GM12878 (cell line): ENCODE results near the gene SMC5. TPM values are rescaled to one million over a fixed set of nuclear protein-coding genes. Genes with fewer than 3 reads are reported as not detected.

Experiments
- ATAC-seq: fragments of 200-7000 bp; cut with Tn5 transposase; 3 replicates; pipeline ENCODE4 v1.9.1; 2020; ENCODE audit warnings: mild to moderate bottlenecking, moderate library complexity
- BruUV-seq: library from RNA; stranded (reverse); fragments of 400-500 nt; replicated peaks from 2 replicates; lab custom pipeline; 2021; lab: Mats Ljungman, UMichigan
- CTCF ChIA-PET: fragments of 300-600 bp; sonication (Branson Sonifier 250); formaldehyde crosslinking; extraction: SDS; loops from one replicate; lab custom pipeline; 2021; ENCODE audit warnings: inconsistent platforms; lab: Yijun Ruan, JAX
- POLR2A ChIA-PET: fragments of 350-600 bp; formaldehyde crosslinking; extraction: SDS; loops from one replicate; lab custom pipeline; 2021; ENCODE audit warnings: inconsistent platforms; lab: Charles Lee
- RAD21 ChIA-PET: fragments of 300-600 bp; sonication (Branson Sonifier 250); formaldehyde crosslinking; loops from one replicate; lab custom pipeline; 2023; ENCODE audit warnings: antibody characterized with exemption; ENCODE audit not compliant: unreplicated experiment; lab: Charles Lee
- SMC1A ChIA-PET: fragments of 300-600 bp; sonication (Branson Sonifier 250); formaldehyde crosslinking; loops from one replicate; lab custom pipeline; 2023; ENCODE audit not compliant: unreplicated experiment, uncharacterized antibody; lab: Charles Lee
- DNase-seq: peaks from one replicate; pipeline ENCODE4 v3.0.0-alpha.2; 2011; ENCODE audit warnings: low read depth, low spot score
- FAIRE-seq: peaks from 3 replicates; lab custom pipeline; 2011; peaks lifted over from hg19 to GRCh38; lab: Jason Lieb, UNC
- H2AFZ ChIP-seq: 2 replicates; pipeline ENCODE4 v1.6.0; 2011; ENCODE audit warnings: low read depth, low read length, control low read depth; ENCODE audit not compliant: control insufficient read depth
- H3K27ac ChIP-seq: 2 replicates; pipeline ENCODE4 v1.5.1; 2011; ENCODE audit warnings: control low read depth; ENCODE audit not compliant: control insufficient read depth, insufficient read depth
- H3K27me3 ChIP-seq, 2 experiments: replicated peaks in 1 of 2; 2 replicates each; pipeline versions ENCODE4 v1.6.0 to v1.6.1; 2011; ENCODE audit warnings: low read length in 1 of 2; ENCODE audit not compliant: control insufficient read depth in 2 of 2, insufficient read depth in 2 of 2
- H3K36me3 ChIP-seq, 2 experiments: 2 replicates each; pipeline ENCODE4 v1.5.1; 2011; ENCODE audit warnings: low read length in 1 of 2; ENCODE audit not compliant: control insufficient read depth in 2 of 2, insufficient read depth in 2 of 2
- H3K4me1 ChIP-seq: 2 replicates; pipeline ENCODE4 v1.6.1; 2011; ENCODE audit warnings: mild to moderate bottlenecking, low read length, moderate library complexity, mixed read lengths; ENCODE audit not compliant: control insufficient read depth, insufficient read depth
- H3K4me2 ChIP-seq: 2 replicates; pipeline ENCODE4 v1.6.0; 2011; ENCODE audit warnings: control low read depth; ENCODE audit not compliant: control insufficient read depth, insufficient read depth
- H3K4me3 ChIP-seq: fragments of 200-600 bp; sonication (generic); 2 replicates; pipeline ENCODE4 v1.5.1; 2016
- H3K79me2 ChIP-seq: 2 replicates; pipeline ENCODE4 v1.6.0; 2011; ENCODE audit warnings: low read length; ENCODE audit not compliant: control insufficient read depth, insufficient read depth
- H3K9ac ChIP-seq: 2 replicates; pipeline ENCODE4 v1.8.0; 2011; ENCODE audit warnings: low read length, control low read depth, mixed read lengths; ENCODE audit not compliant: control insufficient read depth, insufficient read depth
- H3K9me3 ChIP-seq: replicated peaks from 3 replicates; pipeline ENCODE4 v1.5.1; 2011; ENCODE audit warnings: mild to moderate bottlenecking, low read length; ENCODE audit not compliant: control insufficient read depth, insufficient read depth
- H4K20me1 ChIP-seq: 2 replicates; pipeline ENCODE4 v1.6.0; 2011; ENCODE audit not compliant: control insufficient read depth, insufficient read depth
- BRCA1 ChIP-seq: IDR thresholded peaks from 2 replicates; pipeline ENCODE4 v1.6.1; 2011; ENCODE audit warnings: low read depth, low read length, improper control_type of control experiment
- CEBPB ChIP-seq, 2 experiments: fragments of 150-350 bp in 1 of 2; IDR thresholded peaks; 2 replicates each; pipeline ENCODE4 v1.6.1; 2012 to 2014; ENCODE audit warnings: low read depth in 2 of 2, low read length in 2 of 2, borderline replicate concordance in 1 of 2, inconsistent platforms in 1 of 2
- ESRRA ChIP-seq: IDR thresholded peaks from 2 replicates; pipeline ENCODE4 v1.6.1; 2012; ENCODE audit warnings: mild to moderate bottlenecking, low read length, improper control_type of control experiment
- FOS ChIP-seq: IDR thresholded peaks from 3 replicates; pipeline ENCODE4 v1.6.1; 2011; ENCODE audit warnings: borderline replicate concordance; ENCODE audit not compliant: insufficient read length; ENCODE audit errors: extremely low read depth
- FOXM1 ChIP-seq: IDR thresholded peaks from 2 replicates; pipeline ENCODE4 v1.6.1; 2012; ENCODE audit warnings: low read depth, mild to moderate bottlenecking, inconsistent platforms, low read length, moderate library complexity
- HDGF ChIP-seq: fragments of 450-650 bp; IDR thresholded peaks from 2 replicates; pipeline ENCODE4 v1.6.1; 2016; ENCODE audit warnings: antibody characterized with exemption
- IRF5 ChIP-seq: fragments of 450-650 bp; IDR thresholded peaks from 2 replicates; pipeline ENCODE4 v1.6.1; 2017; ENCODE audit warnings: borderline replicate concordance
- JUND ChIP-seq: IDR thresholded peaks from 2 replicates; pipeline ENCODE4 v1.6.1; 2012; ENCODE audit warnings: low read depth, mild to moderate bottlenecking, low read length, improper control_type of control experiment, moderate library complexity
- MAX ChIP-seq: IDR thresholded peaks from 2 replicates; pipeline ENCODE4 v1.6.1; 2012; ENCODE audit warnings: low read depth, low read length, improper control_type of control experiment
- NR2F1 ChIP-seq: fragments of 450-650 bp; conservative IDR thresholded peaks from 2 replicates; pipeline ENCODE4 v1.6.1; 2017; ENCODE audit warnings: mild to moderate bottlenecking
- PML ChIP-seq: IDR thresholded peaks from 2 replicates; pipeline ENCODE4 v1.6.1; 2012; ENCODE audit warnings: low read length, inconsistent platforms
- POLR2AphosphoS5 ChIP-seq: IDR thresholded peaks from 2 replicates; pipeline ENCODE4 v1.6.1; 2011; ENCODE audit warnings: mild to moderate bottlenecking, low read length, inconsistent platforms
- POU2F2 ChIP-seq: IDR thresholded peaks from 3 replicates; pipeline ENCODE4 v1.6.1; 2011; ENCODE audit warnings: low read depth, mild to moderate bottlenecking, low read length, borderline replicate concordance
- SIN3A ChIP-seq: IDR thresholded peaks from 2 replicates; pipeline ENCODE4 v1.6.1; 2012; ENCODE audit warnings: low read depth, low read length, improper control_type of control experiment
- TBL1XR1 ChIP-seq: IDR thresholded peaks from 2 replicates; pipeline ENCODE4 v1.6.1; 2012; ENCODE audit warnings: low read depth, low read length, improper control_type of control experiment
- WGBS: methylation state at CpG from one replicate; pipeline ENCODE4 v1.1.6; 2016; ENCODE audit warnings: low lambda C conversion rate; ENCODE audit not compliant: insufficient replicate concordance, insufficient coverage; ENCODE audit errors: missing lambda C conversion rate; 5-methylcytosine and 5-hydroxymethylcytosine counted together
- in situ Hi-C: fragments of 300-500 bp; cut with MboI; formaldehyde crosslinking; loops from 9 replicates; pipeline ENCODE4 v1.14.3; 2018; ENCODE audit warnings: mixed read lengths
- intact Hi-C: fragments of 100-400 bp; cut with micrococcal nuclease; formaldehyde crosslinking; loops from one replicate; pipeline ENCODE4 v1.14.2; 2022; ENCODE audit not compliant: unreplicated experiment
- polyA plus RNA-seq, 11 experiments: library from polyadenylated mRNA; depleted of rRNA in 4 of 11; unstranded in 6 of 11; stranded (reverse) in 5 of 11; fragments of >200 nt; fragmentation: Nextera tagmentation in 4 of 11; fragmentation: Illumina TruSeq in 1 of 11; extraction: Ambion mirVana in 4 of 11; extraction: Trizol in 1 of 11; gene quantifications; 1 replicate in 1 of 11; 2 replicates in 10 of 11; pipeline versions ENCODE4 v1.2.1 to v1.2.3, GENCODE V29; 2011 to 2016; ENCODE audit warnings: inconsistent platforms in 2 of 11, missing spikeins in 2 of 11, low read depth in 1 of 11
- total RNA-seq, 4 experiments: library from RNA; depleted of rRNA in 3 of 4; stranded (reverse); fragments of >200 nt in 3 of 4; fragmentation: Illumina TruSeq in 1 of 4; extraction: Trizol in 1 of 4; gene quantifications; 2 replicates each; pipeline versions ENCODE4 v1.2.1 to v1.2.3, GENCODE V29; 2013 to 2021
- TF ChIP-seq, protein P1 (sequence below): fragments of 450-650 bp; IDR thresholded peaks from 2 replicates; pipeline ENCODE4 v1.6.1; 2017; ENCODE audit warnings: low read depth, mild to moderate bottlenecking, moderate library complexity
- TF ChIP-seq, protein P2 (sequence below): fragments of 450-650 bp; IDR thresholded peaks from 2 replicates; pipeline ENCODE4 v1.6.1; 2016; ENCODE audit warnings: mild to moderate bottlenecking

Gene SMC5
- total and polyA plus RNA-seq, 10 of the 15 experiments (the other 5 are each of a cell fraction or from before 2014, with no cell fraction given): 6.5 to 47.1 (median 22.9) TPM

DNA sequence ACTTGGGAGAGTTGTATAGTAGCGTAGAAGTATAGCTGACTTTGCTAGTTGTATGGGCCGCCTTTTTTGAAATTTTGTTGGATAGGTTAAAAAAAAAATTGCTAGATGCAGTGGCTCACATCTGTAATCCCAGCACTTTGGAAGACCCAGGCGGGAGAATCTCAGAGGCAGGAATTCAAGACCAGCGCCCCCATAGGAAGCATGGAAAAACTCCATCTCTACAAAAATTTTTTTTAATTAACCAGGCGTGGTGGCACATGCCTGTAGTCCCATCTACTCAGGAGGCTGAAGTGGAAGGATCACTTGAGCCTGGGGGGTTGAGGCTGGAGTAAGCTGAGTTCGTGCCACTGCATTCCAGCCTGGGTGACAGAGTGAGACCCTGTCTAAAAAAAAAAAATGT lies 59.2 kb downstream of the SMC5 start:
- no peak overlapping the region for H3K27ac ChIP-seq
- POLR2A ChIA-PET: no interaction called here
- CTCF ChIA-PET: interaction anchor here (1.3 kb wide), 1 partner anchor 86 kb away, joined by 3 read pairs; no protein-coding TSS in a partner anchor
- no peak overlapping the region for H3K4me3 ChIP-seq
- H3K9me3 ChIP-seq: no peaks in the 10 kb centered on the region
- H3K27me3 ChIP-seq: no peaks in the 10 kb centered on the region
- DNase-seq (no peak), ATAC-seq (no peak), FAIRE-seq (no peak)
- no peak overlapping the region for H3K9ac ChIP-seq
- H3K4me2 ChIP-seq: no peak overlapping the region
- H2AFZ ChIP-seq: no peak overlapping the region
- RAD21 ChIA-PET: no interaction called here
- no peaks in the 10 kb centered on the region for H3K79me2 ChIP-seq
- H3K36me3 ChIP-seq: peaks cover 0 to 18% of the 10 kb centered on the region in 2 experiments; a peak in 3 of 4 replicates
- no peaks in the 10 kb centered on the region for H3K4me1 ChIP-seq
- in situ Hi-C loops (no loop called here), intact Hi-C loops (no loop called here)
- SMC1A ChIA-PET: interaction anchor here (1.9 kb wide), 1 partner anchor 284 kb away, joined by 7 read pairs; no protein-coding TSS in a partner anchor
- H4K20me1 ChIP-seq: no peaks in the 10 kb centered on the region
- over 99% methylated on average over 6 of the region's 6 CpGs for WGBS
- no TSS peak for BruUV-seq
- TF ChIP-seq TBL1XR1 (no peak), IRF5 (no peak), CEBPB (IDR thresholded peaks at IDR 0.05; ENCODE audit: borderline replicate concordance in 1 of 2, low read depth in 2 of 2, low read length in 2 of 2) (no peak), ESRRA (no peak), SIN3A (no peak), POU2F2 (no peak), NR2F1 (no peak), JUND (no peak), FOXM1 (no peak), BRCA1 (no peak), POLR2AphosphoS5 (no peak), PML (no peak), FOS (no peak), MAX (no peak), HDGF (no peak)
- TF ChIP-seq, protein P1, sequence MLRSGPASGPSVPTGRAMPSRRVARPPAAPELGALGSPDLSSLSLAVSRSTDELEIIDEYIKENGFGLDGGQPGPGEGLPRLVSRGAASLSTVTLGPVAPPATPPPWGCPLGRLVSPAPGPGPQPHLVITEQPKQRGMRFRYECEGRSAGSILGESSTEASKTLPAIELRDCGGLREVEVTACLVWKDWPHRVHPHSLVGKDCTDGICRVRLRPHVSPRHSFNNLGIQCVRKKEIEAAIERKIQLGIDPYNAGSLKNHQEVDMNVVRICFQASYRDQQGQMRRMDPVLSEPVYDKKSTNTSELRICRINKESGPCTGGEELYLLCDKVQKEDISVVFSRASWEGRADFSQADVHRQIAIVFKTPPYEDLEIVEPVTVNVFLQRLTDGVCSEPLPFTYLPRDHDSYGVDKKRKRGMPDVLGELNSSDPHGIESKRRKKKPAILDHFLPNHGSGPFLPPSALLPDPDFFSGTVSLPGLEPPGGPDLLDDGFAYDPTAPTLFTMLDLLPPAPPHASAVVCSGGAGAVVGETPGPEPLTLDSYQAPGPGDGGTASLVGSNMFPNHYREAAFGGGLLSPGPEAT: no peak
- TF ChIP-seq, protein P2, sequence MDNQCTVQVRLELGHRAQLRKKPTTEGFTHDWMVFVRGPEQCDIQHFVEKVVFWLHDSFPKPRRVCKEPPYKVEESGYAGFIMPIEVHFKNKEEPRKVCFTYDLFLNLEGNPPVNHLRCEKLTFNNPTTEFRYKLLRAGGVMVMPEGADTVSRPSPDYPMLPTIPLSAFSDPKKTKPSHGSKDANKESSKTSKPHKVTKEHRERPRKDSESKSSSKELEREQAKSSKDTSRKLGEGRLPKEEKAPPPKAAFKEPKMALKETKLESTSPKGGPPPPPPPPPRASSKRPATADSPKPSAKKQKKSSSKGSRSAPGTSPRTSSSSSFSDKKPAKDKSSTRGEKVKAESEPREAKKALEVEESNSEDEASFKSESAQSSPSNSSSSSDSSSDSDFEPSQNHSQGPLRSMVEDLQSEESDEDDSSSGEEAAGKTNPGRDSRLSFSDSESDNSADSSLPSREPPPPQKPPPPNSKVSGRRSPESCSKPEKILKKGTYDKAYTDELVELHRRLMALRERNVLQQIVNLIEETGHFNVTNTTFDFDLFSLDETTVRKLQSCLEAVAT: no peak
